ENCODE measurements around the gene KLHDC1. TPM values are rescaled to one million over a fixed set of nuclear protein-coding genes. Genes with fewer than 3 reads are reported as not detected.

KLHDC1 gene
- total RNA-seq, 1 donor from 2014 or later = 1.1 TPM

DNA sequence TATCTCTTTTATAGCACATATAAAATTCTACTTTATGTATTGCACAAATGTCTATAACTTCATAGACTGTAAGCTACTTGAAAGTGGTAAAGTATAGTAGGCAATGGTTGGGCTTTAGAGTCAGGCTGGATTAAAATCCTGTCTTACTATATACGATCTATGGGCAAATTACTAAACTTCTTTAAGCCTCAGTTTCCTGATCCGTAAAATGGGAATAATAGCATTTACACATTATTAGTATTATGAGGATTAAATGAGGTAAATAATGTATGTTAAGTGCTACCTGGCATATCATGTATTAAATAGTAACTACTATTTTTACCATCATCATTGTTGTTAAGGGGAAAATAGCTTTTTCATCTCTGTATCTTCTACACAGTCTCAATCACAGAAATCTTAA lies 19.3 kb upstream of the KLHDC1 start:
- DNase-seq (ENCODE audit: low read depth) (no peak), FAIRE-seq (no peak)
- Histone ChIP-seq H3K27me3 (ENCODE audit: control insufficient read depth, insufficient read depth, low read length) (no peaks in the 10 kb centered on the region), H3K36me3 (ENCODE audit: control insufficient read depth, insufficient read depth, low read length) (no peaks in the 10 kb centered on the region), H3K4me3 (ENCODE audit: low read depth, low read length) (no peak overlapping the region)
- TF ChIP-seq, protein P1, sequence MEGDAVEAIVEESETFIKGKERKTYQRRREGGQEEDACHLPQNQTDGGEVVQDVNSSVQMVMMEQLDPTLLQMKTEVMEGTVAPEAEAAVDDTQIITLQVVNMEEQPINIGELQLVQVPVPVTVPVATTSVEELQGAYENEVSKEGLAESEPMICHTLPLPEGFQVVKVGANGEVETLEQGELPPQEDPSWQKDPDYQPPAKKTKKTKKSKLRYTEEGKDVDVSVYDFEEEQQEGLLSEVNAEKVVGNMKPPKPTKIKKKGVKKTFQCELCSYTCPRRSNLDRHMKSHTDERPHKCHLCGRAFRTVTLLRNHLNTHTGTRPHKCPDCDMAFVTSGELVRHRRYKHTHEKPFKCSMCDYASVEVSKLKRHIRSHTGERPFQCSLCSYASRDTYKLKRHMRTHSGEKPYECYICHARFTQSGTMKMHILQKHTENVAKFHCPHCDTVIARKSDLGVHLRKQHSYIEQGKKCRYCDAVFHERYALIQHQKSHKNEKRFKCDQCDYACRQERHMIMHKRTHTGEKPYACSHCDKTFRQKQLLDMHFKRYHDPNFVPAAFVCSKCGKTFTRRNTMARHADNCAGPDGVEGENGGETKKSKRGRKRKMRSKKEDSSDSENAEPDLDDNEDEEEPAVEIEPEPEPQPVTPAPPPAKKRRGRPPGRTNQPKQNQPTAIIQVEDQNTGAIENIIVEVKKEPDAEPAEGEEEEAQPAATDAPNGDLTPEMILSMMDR (IDR thresholded peaks at IDR 0.05; ENCODE audit: insufficient read depth, low read length, severe bottlenecking) = no peak

DNA sequence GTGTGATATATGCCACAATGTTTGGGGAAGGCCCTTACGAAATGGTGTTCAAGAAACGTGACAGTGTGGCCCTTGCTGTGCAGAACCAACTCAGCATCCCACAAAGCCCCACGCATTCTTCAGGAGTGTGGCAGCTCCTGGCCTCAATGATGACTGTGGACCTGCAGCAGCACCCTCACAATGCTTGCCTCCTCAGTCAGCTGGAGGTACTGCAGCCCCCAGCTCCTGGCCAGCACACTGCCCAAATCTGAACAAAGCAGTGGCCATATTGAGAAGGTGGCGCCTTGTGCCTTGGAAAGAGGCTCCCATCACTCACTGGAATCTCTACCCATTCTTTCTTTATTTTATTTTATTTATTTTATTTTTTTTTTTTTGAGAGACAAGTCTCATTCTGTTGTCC lies 15.3 kb upstream of the KLHDC1 start:
- no peak for DNase-seq (ENCODE audit: low read depth)
- Histone ChIP-seq H3K4me3 (ENCODE audit: low read depth, low read length) (no peak overlapping the region), H3K36me3 (ENCODE audit: control insufficient read depth, insufficient read depth, low read length) (no peaks in the 10 kb centered on the region), H3K27me3 (ENCODE audit: control insufficient read depth, insufficient read depth, low read length) (no peaks in the 10 kb centered on the region)
- FAIRE-seq = no peak
- TF ChIP-seq, protein P1 (IDR thresholded peaks at IDR 0.05; ENCODE audit: insufficient read depth, low read length, severe bottlenecking) = no peak

DNA sequence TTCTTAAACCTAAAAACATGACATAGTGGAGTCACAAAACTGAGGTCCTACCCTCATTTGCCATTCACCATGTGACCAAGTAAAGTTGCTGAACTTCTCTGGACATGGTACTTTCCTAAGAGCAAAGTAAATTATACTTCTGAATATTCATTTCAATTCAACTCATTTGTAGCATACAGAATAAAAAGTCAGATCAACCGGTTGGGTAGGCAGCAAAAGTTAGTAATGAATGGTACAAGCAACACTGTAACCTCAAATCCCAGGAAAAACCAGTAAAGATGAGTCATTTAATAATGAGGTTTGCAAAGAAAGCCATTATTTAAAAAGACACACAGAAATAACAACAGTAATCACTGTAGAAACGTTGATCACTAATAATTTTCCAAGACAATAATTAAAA lies 13.6 kb upstream of the KLHDC1 start:
- H3K4me3 ChIP-seq (ENCODE audit: low read depth, low read length) = no peak overlapping the region
- H3K27me3 ChIP-seq (ENCODE audit: control insufficient read depth, insufficient read depth, low read length) = no peaks in the 10 kb centered on the region
- FAIRE-seq (no peak), DNase-seq (ENCODE audit: low read depth) (peak; percentile 51)
- H3K36me3 ChIP-seq (ENCODE audit: control insufficient read depth, insufficient read depth, low read length) = no peaks in the 10 kb centered on the region
- TF ChIP-seq, protein P1 (IDR thresholded peaks at IDR 0.05; ENCODE audit: insufficient read depth, low read length, severe bottlenecking) = no peak

DNA sequence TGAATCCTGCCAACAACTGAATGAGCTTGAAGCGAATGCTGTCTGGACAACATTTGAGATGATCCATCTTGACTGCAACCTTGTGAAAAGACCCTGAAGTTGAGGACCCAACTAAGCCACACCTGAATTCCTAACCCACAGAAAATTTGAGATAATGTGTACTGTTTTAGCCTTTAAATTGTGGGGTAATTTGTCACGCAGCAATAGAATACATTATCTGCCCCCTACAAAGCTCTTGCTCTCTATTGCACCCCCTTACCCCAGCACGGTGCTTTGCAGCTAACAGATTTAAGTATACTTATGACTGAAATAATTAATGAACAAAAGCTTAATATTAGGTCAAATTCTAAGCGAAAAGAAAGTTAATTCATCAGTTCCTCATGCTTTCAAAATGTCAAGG lies 6.5 kb upstream of the KLHDC1 start:
- Histone ChIP-seq H3K4me3 (ENCODE audit: low read depth, low read length) (no peak overlapping the region), H3K36me3 (ENCODE audit: control insufficient read depth, insufficient read depth, low read length) (no peaks in the 10 kb centered on the region), H3K27me3 (ENCODE audit: control insufficient read depth, insufficient read depth, low read length) (no peaks in the 10 kb centered on the region)
- TF ChIP-seq, protein P1 (IDR thresholded peaks at IDR 0.05; ENCODE audit: insufficient read depth, low read length, severe bottlenecking) = no peak
- DNase-seq (ENCODE audit: low read depth) (no peak), FAIRE-seq (no peak)

DNA sequence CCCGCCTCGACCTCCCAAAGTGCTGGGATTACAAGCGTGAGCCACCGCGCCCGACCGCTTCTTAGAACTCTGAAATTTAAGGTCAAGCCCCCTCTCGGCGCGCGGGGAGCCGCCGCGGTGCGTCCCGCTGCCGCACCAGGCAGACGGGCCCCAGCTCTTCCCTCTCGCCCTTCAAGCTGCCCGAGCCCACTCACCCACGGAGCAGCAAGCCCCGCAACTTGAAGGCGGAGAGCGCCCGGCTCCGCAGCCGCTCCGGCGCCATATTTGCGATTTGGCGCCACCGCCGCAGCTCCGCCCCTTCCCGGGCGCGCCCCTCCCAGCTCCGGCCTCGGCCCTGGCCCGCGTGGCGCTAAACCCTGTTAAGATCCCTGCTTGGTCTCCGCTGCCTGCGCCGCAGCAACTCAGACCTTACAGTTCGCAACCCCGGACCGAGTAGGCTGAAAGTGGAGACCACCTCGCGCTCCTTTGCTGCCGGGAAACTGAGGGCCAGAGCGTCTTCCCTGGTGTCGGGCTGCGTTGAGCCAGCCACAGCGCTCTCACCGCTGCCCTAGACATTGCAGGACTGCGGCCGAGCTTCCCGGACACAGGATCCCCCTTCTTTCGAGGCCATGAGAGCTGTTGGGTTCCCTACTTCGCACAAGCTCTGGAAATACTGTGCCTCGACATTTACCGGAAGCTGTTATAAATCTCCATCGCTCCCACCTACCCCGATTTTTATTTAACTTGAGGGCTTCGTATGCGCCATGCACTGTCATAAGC lies 4.8 kb upstream of the KLHDC1 start, which contains the start of gene POLE2:
Gene POLE2 (minus strand): TSS at position 273 of the 759 bp plus-strand sequence. CDS start 11 bp downstream, at position 262.
- Histone ChIP-seq H3K4me3 (ENCODE audit: low read depth, low read length) (peak within 1 kb of the TSS; percentile 71), H3K27me3 (ENCODE audit: control insufficient read depth, insufficient read depth, low read length) (no peaks in the 10 kb centered on the region), H3K36me3 (ENCODE audit: control insufficient read depth, insufficient read depth, low read length) (no peaks in the 10 kb centered on the region)
- TF ChIP-seq, protein P1 (IDR thresholded peaks at IDR 0.05; ENCODE audit: insufficient read depth, low read length, severe bottlenecking) = peak; percentile 3
- no peak for FAIRE-seq
- DNase-seq (ENCODE audit: low read depth) = peak; percentile 37

DNA sequence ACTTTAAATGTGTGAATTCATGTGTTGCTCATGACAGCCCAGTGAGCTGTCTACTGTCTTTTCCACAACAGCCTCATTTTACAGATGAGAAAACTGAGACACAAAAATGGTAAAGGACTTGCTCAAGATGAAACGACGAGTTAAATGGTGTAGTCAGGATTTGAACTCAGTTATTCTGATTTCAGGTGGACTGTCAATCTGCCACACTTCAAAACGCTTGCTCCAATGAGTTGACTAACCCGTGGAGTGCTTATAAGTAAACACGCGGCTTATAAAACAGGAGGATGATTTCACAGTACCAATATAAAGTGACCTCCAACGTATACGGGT lies 4.3 kb upstream of the KLHDC1 start:
- Histone ChIP-seq H3K27me3 (ENCODE audit: control insufficient read depth, insufficient read depth, low read length) (no peaks in the 10 kb centered on the region), H3K4me3 (ENCODE audit: low read depth, low read length) (no peak overlapping the region), H3K36me3 (ENCODE audit: control insufficient read depth, insufficient read depth, low read length) (no peaks in the 10 kb centered on the region)
- DNase-seq (ENCODE audit: low read depth) = no peak
- no peak for FAIRE-seq
- TF ChIP-seq, protein P1 (IDR thresholded peaks at IDR 0.05; ENCODE audit: insufficient read depth, low read length, severe bottlenecking) = no peak
